BJ (cell line): ENCODE results near the gene SH3BGR. TPM values are rescaled to one million over a fixed set of nuclear protein-coding genes. Genes with fewer than 3 reads are reported as not detected.

Experiments used
- CTCF ChIA-PET: fragments of 350-600 bp; formaldehyde crosslinking; extraction: SDS; loops from one replicate; lab custom pipeline; 2021; ENCODE audit warnings: antibody characterized with exemption, inconsistent platforms; lab: Yijun Ruan, JAX
- POLR2A ChIA-PET: fragments of 300-600 bp; sonication (Branson Sonifier 250); formaldehyde crosslinking; extraction: SDS; loops from one replicate; lab custom pipeline; 2021; ENCODE audit warnings: antibody characterized with exemption; lab: Charles Lee
- DNase-seq: peaks from one replicate; pipeline ENCODE4 v3.0.0-alpha.2; 2011; ENCODE audit warnings: low read depth
- H3K27me3 ChIP-seq: 2 replicates; pipeline ENCODE4 v1.6.0; 2011; ENCODE audit warnings: low read length; ENCODE audit not compliant: control insufficient read depth, insufficient read depth
- H3K36me3 ChIP-seq: 2 replicates; pipeline ENCODE4 v1.5.1; 2011; ENCODE audit warnings: low read length; ENCODE audit not compliant: control insufficient read depth, insufficient read depth
- H3K4me3 ChIP-seq: 2 replicates; pipeline ENCODE4 v1.5.1; 2011; ENCODE audit warnings: low read depth, mild to moderate bottlenecking, control low read depth, low read length
- polyA plus RNA-seq: library from polyadenylated mRNA; depleted of rRNA; stranded (reverse); fragments of >200 nt; gene quantifications from 2 replicates; pipeline ENCODE4 v1.2.3, GENCODE V29; 2011
- TF ChIP-seq, protein P1 (sequence below): IDR thresholded peaks from 2 replicates; pipeline ENCODE4 v1.5.1; 2011; ENCODE audit warnings: low read depth, mild to moderate bottlenecking, control low read depth, inconsistent platforms, low read length, moderate library complexity; ENCODE audit not compliant: insufficient read depth

SH3BGR gene
- polyA plus RNA-seq, 1 experiment: 0.23 TPM

DNA sequence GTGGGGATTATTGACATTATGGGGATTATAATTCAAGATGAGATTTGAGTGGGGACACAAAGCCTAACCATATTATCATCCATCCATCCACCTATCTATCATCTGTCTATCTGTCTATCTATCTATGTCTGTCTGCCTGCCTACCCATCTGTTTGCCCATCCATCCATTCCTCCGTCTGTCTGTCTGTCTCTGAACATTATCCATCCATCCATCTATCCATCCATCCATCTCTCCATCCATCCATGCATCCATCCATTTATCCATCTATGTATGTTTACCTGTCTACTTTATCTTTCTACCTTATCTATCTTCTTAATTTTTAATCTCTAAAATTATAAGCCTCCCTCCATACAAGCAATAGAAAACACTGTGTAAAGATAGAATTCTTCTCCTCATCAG is 47.4 kb downstream of the SH3BGR start:
- ChIA-PET POLR2A (no interaction called here), CTCF (no interaction called here)
- Histone ChIP-seq H3K36me3 (no peaks in the 10 kb centered on the region), H3K4me3 (no peak overlapping the region), H3K27me3 (no peaks in the 10 kb centered on the region)
- DNase-seq: no peak
- TF ChIP-seq, protein P1, sequence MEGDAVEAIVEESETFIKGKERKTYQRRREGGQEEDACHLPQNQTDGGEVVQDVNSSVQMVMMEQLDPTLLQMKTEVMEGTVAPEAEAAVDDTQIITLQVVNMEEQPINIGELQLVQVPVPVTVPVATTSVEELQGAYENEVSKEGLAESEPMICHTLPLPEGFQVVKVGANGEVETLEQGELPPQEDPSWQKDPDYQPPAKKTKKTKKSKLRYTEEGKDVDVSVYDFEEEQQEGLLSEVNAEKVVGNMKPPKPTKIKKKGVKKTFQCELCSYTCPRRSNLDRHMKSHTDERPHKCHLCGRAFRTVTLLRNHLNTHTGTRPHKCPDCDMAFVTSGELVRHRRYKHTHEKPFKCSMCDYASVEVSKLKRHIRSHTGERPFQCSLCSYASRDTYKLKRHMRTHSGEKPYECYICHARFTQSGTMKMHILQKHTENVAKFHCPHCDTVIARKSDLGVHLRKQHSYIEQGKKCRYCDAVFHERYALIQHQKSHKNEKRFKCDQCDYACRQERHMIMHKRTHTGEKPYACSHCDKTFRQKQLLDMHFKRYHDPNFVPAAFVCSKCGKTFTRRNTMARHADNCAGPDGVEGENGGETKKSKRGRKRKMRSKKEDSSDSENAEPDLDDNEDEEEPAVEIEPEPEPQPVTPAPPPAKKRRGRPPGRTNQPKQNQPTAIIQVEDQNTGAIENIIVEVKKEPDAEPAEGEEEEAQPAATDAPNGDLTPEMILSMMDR: no peak

DNA sequence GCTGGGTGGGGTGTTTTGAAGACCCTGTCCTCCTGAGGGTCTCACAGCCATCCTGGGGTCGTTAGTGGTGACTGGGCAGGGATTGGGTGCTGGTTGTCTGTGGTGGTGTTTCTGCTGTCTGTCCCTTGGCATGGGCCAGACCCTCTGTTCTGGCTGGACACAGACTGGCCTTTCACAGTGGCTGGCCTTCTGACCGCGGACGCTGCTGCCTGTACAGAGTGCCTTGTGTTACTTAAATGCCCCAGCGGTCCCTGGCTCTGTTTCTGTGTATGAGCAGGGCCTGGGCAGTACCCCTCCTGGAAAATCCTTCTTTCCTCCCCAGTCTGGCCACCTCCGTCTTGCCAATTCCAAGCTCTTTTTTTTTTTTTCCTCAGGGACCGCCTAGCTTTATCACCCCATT is 50.9 kb downstream of the SH3BGR start:
- ChIA-PET CTCF (interaction anchor here (1.7 kb wide), 1 partner anchor 16 kb away, joined by 5 read pairs; no protein-coding TSS in a partner anchor), POLR2A (no interaction called here)
- Histone ChIP-seq H3K36me3 (no peaks in the 10 kb centered on the region), H3K4me3 (no peak overlapping the region), H3K27me3 (no peaks in the 10 kb centered on the region)
- TF ChIP-seq, protein P1: no peak
- no peak for DNase-seq

DNA sequence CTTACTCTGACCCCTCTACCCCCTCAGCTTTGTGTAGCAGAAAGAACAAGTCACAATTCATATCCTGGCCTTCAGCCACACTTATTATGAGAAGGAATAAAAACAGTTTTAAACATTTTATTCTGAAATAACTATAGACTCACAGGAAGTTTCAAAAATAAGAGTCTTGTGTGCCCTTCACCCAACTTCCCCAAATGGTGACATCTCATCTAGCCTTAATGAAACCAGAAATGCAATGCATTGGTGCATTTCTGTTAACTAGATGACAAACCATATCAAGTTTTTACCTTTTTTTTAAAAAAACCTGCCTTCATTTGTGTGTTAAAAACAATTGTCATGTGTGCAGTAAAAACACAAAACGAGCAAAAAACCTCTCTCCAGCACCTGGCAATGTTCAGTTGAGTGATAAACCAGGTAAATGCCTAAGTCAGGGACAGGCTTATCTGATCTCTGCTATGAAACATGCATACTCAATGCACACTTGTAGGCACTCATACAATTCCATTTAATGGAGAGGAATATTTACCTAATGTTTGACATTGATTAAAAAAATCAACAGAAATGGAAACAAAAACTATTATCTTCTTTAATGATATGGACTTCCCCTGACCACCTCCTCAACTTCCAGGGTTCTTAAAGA is 51.5 kb downstream of the SH3BGR start:
- Histone ChIP-seq H3K27me3 (no peaks in the 10 kb centered on the region), H3K4me3 (no peak overlapping the region), H3K36me3 (no peaks in the 10 kb centered on the region)
- ChIA-PET POLR2A (no interaction called here), CTCF (interaction anchor here (1.7 kb wide), 1 partner anchor 15 kb away, joined by 5 read pairs; no protein-coding TSS in a partner anchor)
- no peak for DNase-seq
- TF ChIP-seq, protein P1: no peak

DNA sequence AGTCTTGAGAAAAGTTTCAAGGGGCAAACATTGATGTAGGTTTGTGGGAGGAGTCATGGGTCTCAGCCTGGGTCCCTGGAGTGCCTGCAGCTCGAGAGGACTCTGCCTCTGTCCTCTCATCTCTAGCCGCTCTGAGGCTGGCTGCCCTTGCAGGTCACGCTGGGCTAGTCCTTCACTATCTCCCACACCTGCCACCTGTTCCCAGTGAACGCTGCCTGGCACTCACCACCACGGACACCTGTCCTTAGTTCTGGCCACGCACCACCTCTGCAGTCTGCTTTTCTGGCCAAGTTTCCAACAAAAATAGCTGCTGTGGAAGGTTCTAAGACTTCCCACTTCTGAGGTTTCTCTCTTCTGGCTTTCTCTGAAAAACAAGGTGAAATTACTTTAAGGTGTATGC is 52.5 kb downstream of the SH3BGR start:
- no peak for DNase-seq
- H3K27me3 ChIP-seq: no peaks in the 10 kb centered on the region
- H3K4me3 ChIP-seq: no peak overlapping the region
- no peaks in the 10 kb centered on the region for H3K36me3 ChIP-seq
- CTCF ChIA-PET: interaction anchor here (0.9 to 2.3 kb wide), 3 partner anchors 14 to 212 kb away, joined by 3 to 12 read pairs (median 3); no protein-coding TSS in a partner anchor
- TF ChIP-seq, protein P1: no peak
- POLR2A ChIA-PET: no interaction called here

DNA sequence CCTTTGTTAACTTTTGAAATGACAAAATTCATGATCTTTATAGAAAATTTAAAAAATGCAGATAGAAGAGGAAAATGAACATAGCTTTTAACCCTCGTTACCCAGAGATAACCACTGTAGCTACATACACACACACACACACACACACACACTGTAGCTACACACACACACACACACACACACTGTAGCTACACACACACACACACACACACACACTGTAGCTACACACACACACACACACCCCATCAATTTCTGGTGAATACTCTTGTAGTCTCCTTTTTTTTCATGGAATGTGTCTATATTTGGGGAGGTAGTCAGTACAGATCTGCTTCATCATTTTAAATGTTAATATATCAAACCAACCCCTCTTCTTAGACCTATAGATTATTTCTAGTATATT is 58.5 kb downstream of the SH3BGR start:
- TF ChIP-seq, protein P1: no peak
- ChIA-PET CTCF (interaction anchor here (1.1 to 10.4 kb wide), 2 partner anchors 9 to 202 kb away, joined by 6 to 280 read pairs; no protein-coding TSS in a partner anchor), POLR2A (no interaction called here)
- Histone ChIP-seq H3K36me3 (no peaks in the 10 kb centered on the region), H3K4me3 (no peak overlapping the region), H3K27me3 (no peaks in the 10 kb centered on the region)
- DNase-seq: no peak
